ENCODE data around the gene CCL1.

GRCh38 chr17:34411646-34412421 is 48.8 kb upstream of the CCL1 start:
- TF ChIP-seq CTCF (IDR thresholded peaks at IDR 0.05): no peak
- TF ChIP-seq EZH2phosphoT487 (IDR thresholded peaks at IDR 0.05): no peak
